Caco-2 (cell line): Measurements from ENCODE around the gene CFAP52. TPM values are rescaled to one million over a fixed set of nuclear protein-coding genes. Genes with fewer than 3 reads are reported as not detected.
"Not testable (repeated sequence)": the region's sequence is repeated elsewhere in the genome, so short reads cannot be mapped to it uniquely, and the experiment has no call there.

Source experiments
- BruUV-seq: library from RNA; stranded (reverse); fragments of 400-500 nt; replicated peaks from 2 replicates; lab custom pipeline; 2021; lab: Mats Ljungman, UMichigan
- CTCF ChIA-PET: fragments of 300-600 bp; sonication (Branson Sonifier 250); formaldehyde crosslinking; loops from one replicate; lab custom pipeline; 2022; ENCODE audit warnings: antibody characterized with exemption; lab: Charles Lee
- POLR2A ChIA-PET: fragments of 300-600 bp; sonication (Branson Sonifier 250); formaldehyde crosslinking; loops from one replicate; lab custom pipeline; 2022; ENCODE audit warnings: antibody characterized with exemption; lab: Charles Lee
- DNase-seq, 2 experiments: peaks; one replicate each; pipeline versions ENCODE4 v3.0.0 to v3.0.0-alpha.2; 2020 to 2022
- H3K27me3 ChIP-seq: replicated peaks from 2 replicates; pipeline ENCODE4 v1.6.0; 2011; ENCODE audit warnings: low read length; ENCODE audit not compliant: control insufficient read depth, insufficient read depth
- H3K36me3 ChIP-seq: 2 replicates; pipeline ENCODE4 v1.5.1; 2011; ENCODE audit warnings: low read length; ENCODE audit not compliant: control insufficient read depth, insufficient read depth
- H3K4me1 ChIP-seq: fragments of 250-450 bp; sonication (Bioruptor Pico); 2 replicates; pipeline ENCODE4 v1.5.1; 2020; ENCODE audit warnings: mild to moderate bottlenecking
- H3K4me3 ChIP-seq: 2 replicates; pipeline ENCODE4 v1.5.1; 2011; ENCODE audit warnings: low read depth, mild to moderate bottlenecking, control low read depth, low read length
- H3K9me3 ChIP-seq: fragments of 250-450 bp; sonication (Bioruptor Pico); 2 replicates; pipeline ENCODE4 v1.5.1; 2020; ENCODE audit warnings: mild to moderate bottlenecking, moderate library complexity
- H3K27ac Mint-ChIP-seq: one replicate; pipeline ENCODE4 v1.8.0; 2022; ENCODE audit warnings: mixed read lengths; ENCODE audit not compliant: unreplicated experiment
- H3K27me3 Mint-ChIP-seq: one replicate; pipeline ENCODE4 v1.8.0; 2022; ENCODE audit warnings: mixed read lengths; ENCODE audit not compliant: insufficient read depth, unreplicated experiment
- H3K36me3 Mint-ChIP-seq: one replicate; pipeline ENCODE4 v1.8.0; 2022; ENCODE audit warnings: mild to moderate bottlenecking, mixed read lengths; ENCODE audit not compliant: insufficient read depth, unreplicated experiment
- H3K4me1 Mint-ChIP-seq: one replicate; pipeline ENCODE4 v1.8.0; 2022; ENCODE audit warnings: low read depth, mixed read lengths; ENCODE audit not compliant: unreplicated experiment
- H3K4me3 Mint-ChIP-seq: one replicate; pipeline ENCODE4 v1.8.0; 2022; ENCODE audit warnings: mild to moderate bottlenecking, moderate library complexity, mixed read lengths; ENCODE audit not compliant: unreplicated experiment
- H3K9me3 Mint-ChIP-seq: one replicate; pipeline ENCODE4 v1.8.0; 2022; ENCODE audit warnings: mixed read lengths; ENCODE audit not compliant: unreplicated experiment
- CTCF ChIP-seq, 2 experiments: fragments of 200-600 bp in 1 of 2; IDR thresholded peaks; 1 replicate in 1 of 2; 2 replicates in 1 of 2; pipeline versions ENCODE4 v1.5.1 to v1.8.0; 2011 to 2022; ENCODE audit warnings: antibody characterized with exemption in 1 of 2, control low read depth in 1 of 2, inconsistent platforms in 1 of 2, low read depth in 1 of 2, low read length in 1 of 2, mild to moderate bottlenecking in 1 of 2, moderate library complexity in 1 of 2; ENCODE audit not compliant: insufficient read depth in 1 of 2, severe bottlenecking in 1 of 2, unreplicated experiment in 1 of 2
- intact Hi-C: fragments of 100-400 bp; cut with micrococcal nuclease; formaldehyde crosslinking; loops from one replicate; pipeline ENCODE4 v1.10.0; 2022; ENCODE audit not compliant: unreplicated experiment
- total RNA-seq: library from RNA; stranded (reverse); gene quantifications from 2 replicates; pipeline ENCODE4 v1.2.3, GENCODE V29; 2022

Gene CFAP52
- total RNA-seq, 1 experiment from 2014 or later: not detected

- no TSS peak for BruUV-seq
- Histone ChIP-seq H3K36me3 (no peaks in the 10 kb centered on the region), H3K27me3 (no peaks in the 10 kb centered on the region), H3K4me3 (no peak overlapping the region), H3K9me3 (no peaks in the 10 kb centered on the region), H3K4me1 (0 out of 2 replicates have a peak, but pooled peaks cover 4% of the 10 kb centered on the region)
- H3K4me1 Mint-ChIP-seq: peaks cover 12% of the 10 kb centered on the region
- POLR2A ChIA-PET: no interaction called here
- no peaks in the 10 kb centered on the region for H3K27me3 Mint-ChIP-seq
- no peaks in the 10 kb centered on the region for H3K9me3 Mint-ChIP-seq
- no peak for DNase-seq
- H3K27ac Mint-ChIP-seq: no peak overlapping the region
- H3K36me3 Mint-ChIP-seq: peaks cover 14% of the 10 kb centered on the region
- H3K4me3 Mint-ChIP-seq: peak overlapping the region; percentile 93
- intact Hi-C loops: loop anchor here (2.0 kb wide), 2 partner anchors 67 to 99 kb away; partner anchors contain the start of gene USP43
- no peak for TF ChIP-seq CTCF (IDR thresholded peaks at IDR 0.05; ENCODE audit: insufficient read depth in 1 of 2, low read depth in 1 of 2, low read length in 1 of 2, severe bottlenecking in 1 of 2, unreplicated experiment in 1 of 2)
- CTCF ChIA-PET: interaction anchor here (0.9 to 1.1 kb wide), 2 partner anchors 71 to 98 kb away, joined by 3 to 4 read pairs; no protein-coding TSS in a partner anchor
Observed at GRCh38 chr17:9577373-9577709, 899 bp downstream of the CFAP52 start.

GRCh38 chr17:9587969-9588656, 11.7 kb downstream of the CFAP52 start:
- BruUV-seq: no TSS peak
- Mint-ChIP-seq H3K36me3 (no peaks in the 10 kb centered on the region), H3K9me3 (peaks cover 9% of the 10 kb centered on the region), H3K27me3 (no peaks in the 10 kb centered on the region), H3K27ac (no peak overlapping the region), H3K4me1 (no peaks in the 10 kb centered on the region), H3K4me3 (no peak overlapping the region)
- Histone ChIP-seq H3K27me3 (no peaks in the 10 kb centered on the region), H3K4me1 (no peaks in the 10 kb centered on the region), H3K9me3 (no peaks in the 10 kb centered on the region), H3K4me3 (no peak overlapping the region), H3K36me3 (no peaks in the 10 kb centered on the region)
- CTCF ChIA-PET: no interaction called here
- intact Hi-C loops: no loop called here
- no peak for TF ChIP-seq CTCF (IDR thresholded peaks at IDR 0.05; ENCODE audit: insufficient read depth in 1 of 2, low read depth in 1 of 2, low read length in 1 of 2, severe bottlenecking in 1 of 2, unreplicated experiment in 1 of 2)
- no peak for DNase-seq
- POLR2A ChIA-PET: no interaction called here

GRCh38 chr17:9594065-9594464, 17.6 kb downstream of the CFAP52 start:
- no peak for TF ChIP-seq CTCF (IDR thresholded peaks at IDR 0.05; ENCODE audit: insufficient read depth in 1 of 2, low read depth in 1 of 2, low read length in 1 of 2, severe bottlenecking in 1 of 2, unreplicated experiment in 1 of 2)
- Mint-ChIP-seq H3K27ac (no peak overlapping the region), H3K4me1 (no peaks in the 10 kb centered on the region), H3K9me3 (no peaks in the 10 kb centered on the region), H3K36me3 (no peaks in the 10 kb centered on the region), H3K27me3 (peaks cover 3% of the 10 kb centered on the region), H3K4me3 (no peak overlapping the region)
- intact Hi-C loops: no loop called here
- Histone ChIP-seq H3K4me3 (no peak overlapping the region), H3K27me3 (no peaks in the 10 kb centered on the region), H3K4me1 (no peaks in the 10 kb centered on the region), H3K36me3 (no peaks in the 10 kb centered on the region), H3K9me3 (no peaks in the 10 kb centered on the region)
- DNase-seq: no peak
- no TSS peak for BruUV-seq
- ChIA-PET POLR2A (no interaction called here), CTCF (no interaction called here)

GRCh38 chr17:9597638-9598037, 21.2 kb downstream of the CFAP52 start:
- H3K27me3 ChIP-seq, CTCF ChIA-PET, H3K4me3 Mint-ChIP-seq, H3K36me3 Mint-ChIP-seq, H3K4me1 Mint-ChIP-seq, BruUV-seq, DNase-seq, POLR2A ChIA-PET, intact Hi-C loops, H3K36me3 ChIP-seq, H3K9me3 Mint-ChIP-seq, H3K4me3 ChIP-seq, H3K27me3 Mint-ChIP-seq, H3K9me3 ChIP-seq, H3K4me1 ChIP-seq, H3K27ac Mint-ChIP-seq: not testable (repeated sequence)
